Fibroblast of villous mesenchyme (primary cell): ENCODE results near the gene FANCE. TPM values are rescaled to one million over a fixed set of nuclear protein-coding genes. Genes with fewer than 3 reads are reported as not detected.

Experiments used
- DNase-seq: peaks from one replicate; pipeline ENCODE4 v3.0.0-alpha.2; 2010; ENCODE audit warnings: low read depth
- H3K4me3 ChIP-seq: 2 replicates; pipeline ENCODE4 v1.5.1; 2011; ENCODE audit warnings: low read depth, mild to moderate bottlenecking, low read length
- CTCF ChIP-seq: IDR thresholded peaks from 2 replicates; pipeline ENCODE4 v1.5.1; 2012; ENCODE audit warnings: low read depth, mild to moderate bottlenecking, low read length; ENCODE audit not compliant: insufficient read depth
- total RNA-seq: library from RNA; depleted of rRNA; stranded (reverse); fragments of >200 nt; gene quantifications from 2 replicates; pipeline ENCODE4 v1.2.3, GENCODE V29; 2012

Gene FANCE
- total RNA-seq, 1 donor, result 6.5 TPM

- DNase-seq, result peak; percentile 82
- H3K4me3 ChIP-seq, result peak within 1 kb of the TSS; percentile 82
- TF ChIP-seq CTCF, result no peak
Measured at GRCh38 chr6:35496841-35497570, 44.9 kb downstream of the FANCE start, which contains the start of gene TEAD3. TEAD3 (minus strand) TSS chr6:35497079.

- DNase-seq, result peak; percentile 94
- TF ChIP-seq CTCF, result no peak
- H3K4me3 ChIP-seq, result peak overlapping the region; percentile 76
Measured at GRCh38 chr6:35497571-35498421, 45.7 kb downstream of the FANCE start.

GRCh38 chr6:35498422-35499067 lies 46.4 kb downstream of the FANCE start:
- H3K4me3 ChIP-seq, result peak overlapping the region; percentile 76
- peak; percentile 27 for DNase-seq
- no peak for TF ChIP-seq CTCF

GRCh38 chr6:35499372-35499771 lies 47.2 kb downstream of the FANCE start:
- no peak overlapping the region for H3K4me3 ChIP-seq
- TF ChIP-seq CTCF, result no peak

GRCh38 chr6:35500782-35501181 lies 48.6 kb downstream of the FANCE start:
- peak; percentile 70 for DNase-seq
- no peak for TF ChIP-seq CTCF

More at GRCh38 chr6:35499372-35499771, 47.2 kb downstream of the FANCE start:
- DNase-seq, result no peak

GRCh38 chr6:35501784-35502183 lies 49.6 kb downstream of the FANCE start:
- TF ChIP-seq CTCF, result no peak
- DNase-seq, result no peak
- H3K4me3 ChIP-seq, result no peak overlapping the region

More at GRCh38 chr6:35500782-35501181, 48.6 kb downstream of the FANCE start:
- H3K4me3 ChIP-seq, result no peak overlapping the region
